GM15510 (cell line): Measurements from ENCODE around the gene CLASP1.

Experiments used
- POLR2A ChIP-seq: IDR thresholded peaks from 3 replicates; pipeline ENCODE4 v1.6.1; 2011; ENCODE audit warnings: borderline replicate concordance; ENCODE audit not compliant: insufficient read length; ENCODE audit errors: extremely low read depth

The CLASP1 gene

GRCh38 chr2:121330921-121331320, 318.3 kb downstream of the CLASP1 start:
- no peak for TF ChIP-seq POLR2A

GRCh38 chr2:121329786-121330185, 319.5 kb downstream of the CLASP1 start:
- no peak for TF ChIP-seq POLR2A

- no peak for TF ChIP-seq POLR2A
Observed at GRCh38 chr2:121326628-121327027, 322.6 kb downstream of the CLASP1 start.

- TF ChIP-seq POLR2A, result no peak
Observed at GRCh38 chr2:121324601-121325000, 324.7 kb downstream of the CLASP1 start.

GRCh38 chr2:121321476-121321875, 327.8 kb downstream of the CLASP1 start:
- TF ChIP-seq POLR2A, result no peak

- TF ChIP-seq POLR2A, result no peak
Observed at GRCh38 chr2:121319941-121320340, 329.3 kb downstream of the CLASP1 start.

- no peak for TF ChIP-seq POLR2A
Observed at GRCh38 chr2:121316986-121317385, 332.3 kb downstream of the CLASP1 start.

- TF ChIP-seq POLR2A, result no peak
Observed at GRCh38 chr2:121309801-121310200, 339.5 kb downstream of the CLASP1 start.

- no peak for TF ChIP-seq POLR2A
Observed at GRCh38 chr2:121309323-121309722, 339.9 kb downstream of the CLASP1 start.

GRCh38 chr2:121307048-121307447, 342.2 kb downstream of the CLASP1 start:
- no peak for TF ChIP-seq POLR2A

GRCh38 chr2:121304941-121305340, 344.3 kb downstream of the CLASP1 start:
- no peak for TF ChIP-seq POLR2A

- no peak for TF ChIP-seq POLR2A
Observed at GRCh38 chr2:121303531-121304263, 345.6 kb downstream of the CLASP1 start.

- TF ChIP-seq POLR2A, result no peak
Observed at GRCh38 chr2:121298476-121298875, 350.8 kb downstream of the CLASP1 start.

- no peak for TF ChIP-seq POLR2A
Observed at GRCh38 chr2:121297217-121297830, 351.9 kb downstream of the CLASP1 start.

GRCh38 chr2:121295911-121296650, 353.2 kb downstream of the CLASP1 start:
- no peak for TF ChIP-seq POLR2A
